CD1c-positive myeloid dendritic cell (primary cell): Measurements from ENCODE around the gene CYP24A1.
"Not testable (repeated sequence)": the region's sequence is repeated elsewhere in the genome, so short reads cannot be mapped to it uniquely, and the experiment has no call there.

Experiments
- DNase-seq: peaks from one replicate; pipeline ENCODE4 v3.0.0-alpha.2; 2016; ENCODE audit errors: extremely low spot score

CYP24A1 gene

GRCh38 chr20:54133434-54134427, 40.1 kb downstream of the CYP24A1 start:
- no peak for DNase-seq

DNA sequence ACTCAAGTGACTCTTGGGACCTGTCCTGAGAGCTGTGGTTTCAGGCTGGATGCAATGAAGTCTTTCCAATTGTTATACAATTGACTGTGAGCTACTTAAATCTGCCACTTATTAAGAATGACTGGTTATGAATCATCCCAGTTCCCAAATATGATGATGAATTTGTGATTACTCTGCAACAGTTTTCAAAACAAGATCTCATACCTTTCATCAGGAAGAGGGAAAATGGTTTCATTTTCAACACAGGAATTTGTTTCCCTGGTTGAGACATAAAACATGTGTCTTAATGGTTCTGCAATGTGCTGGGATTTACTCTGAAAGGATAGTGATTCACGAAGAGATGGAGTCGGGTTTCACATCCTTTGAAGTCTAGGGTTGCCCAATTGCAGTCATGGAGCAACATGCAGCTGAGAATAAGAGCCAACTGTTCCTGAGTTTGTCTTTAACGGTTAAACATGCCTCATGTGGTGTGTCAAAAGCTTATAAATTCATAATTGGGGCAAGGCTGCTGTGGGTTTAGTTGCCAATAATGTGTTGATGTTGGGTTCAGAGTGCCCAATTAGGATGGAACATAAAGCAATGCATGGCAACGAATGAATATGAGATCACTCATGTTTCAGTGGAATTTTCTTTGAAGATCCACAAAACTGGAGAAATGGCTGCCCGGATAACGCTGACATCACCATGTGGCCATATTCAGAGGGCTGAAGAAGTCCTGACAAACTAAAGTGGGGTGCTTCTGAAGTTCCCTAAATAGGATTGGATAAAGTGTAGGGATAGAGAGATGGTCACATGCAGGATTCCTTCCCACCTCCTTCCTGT, 41.0 kb downstream of the CYP24A1 start:
- DNase-seq = peak; percentile 92

DNA sequence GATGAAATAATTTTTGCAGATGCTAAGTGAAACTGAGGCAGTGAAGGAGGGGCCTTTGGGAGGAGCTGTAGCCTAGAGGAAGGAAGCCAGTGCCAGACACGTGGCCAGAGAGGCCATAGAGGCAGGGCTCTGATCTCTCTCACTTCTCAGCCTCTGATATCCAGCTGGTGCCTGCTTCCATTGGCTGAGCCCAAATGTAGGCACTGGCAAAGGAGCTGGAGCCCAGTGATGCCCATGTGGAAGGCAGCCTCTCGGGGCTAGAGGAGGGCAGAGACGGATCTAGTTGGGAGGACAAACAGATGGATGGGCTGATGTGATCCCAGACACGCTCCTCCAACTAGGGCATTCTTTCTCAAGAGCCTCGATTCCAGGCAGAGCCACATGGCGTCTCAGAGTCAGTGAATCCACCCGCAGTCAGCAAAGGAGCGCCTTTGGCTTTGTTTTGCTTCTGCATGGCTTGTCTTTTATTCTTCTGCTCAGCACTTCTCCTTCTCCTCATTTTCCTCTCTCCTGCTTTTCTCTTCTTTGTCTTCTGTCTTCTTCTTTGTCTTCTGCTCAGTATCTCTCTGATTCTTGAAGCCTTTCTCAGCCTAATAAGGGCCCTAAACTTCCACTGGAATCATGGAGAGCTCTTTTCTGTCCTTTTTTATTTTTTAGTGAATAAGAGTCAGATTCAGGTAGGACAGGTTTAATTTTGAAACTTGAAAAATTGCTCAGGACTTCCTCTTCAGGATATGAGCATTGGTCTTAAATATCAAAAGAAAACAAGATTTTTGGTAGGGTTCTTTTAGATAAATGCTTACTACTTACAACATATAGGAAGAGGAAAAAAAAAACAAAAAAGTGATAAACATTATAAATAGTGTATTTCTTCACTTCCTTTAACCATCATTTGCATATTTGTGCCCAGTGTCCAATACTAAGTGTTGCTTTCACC, 41.8 kb downstream of the CYP24A1 start:
- DNase-seq = no peak

DNA sequence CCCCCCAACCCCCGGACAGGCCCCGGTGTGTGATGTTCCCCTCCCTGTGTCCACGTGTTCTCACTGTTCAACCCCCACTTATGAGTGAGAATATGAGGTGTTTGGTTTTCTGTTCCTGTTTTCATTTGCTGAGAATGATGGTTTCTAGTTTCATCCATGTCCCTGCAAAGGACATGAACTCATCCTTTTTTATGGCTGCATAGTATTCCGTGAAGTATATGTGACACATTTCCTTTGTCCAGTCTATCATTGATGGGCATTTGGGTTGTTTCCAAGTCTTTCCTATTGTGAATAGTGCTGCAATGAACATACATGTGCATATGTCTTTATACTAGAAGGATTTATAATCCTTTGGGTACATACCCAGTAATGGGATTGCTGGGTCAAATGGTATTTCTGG, 42.7 kb downstream of the CYP24A1 start:
- not testable (repeated sequence) for DNase-seq

- DNase-seq = no peak
Observed at GRCh38 chr20:54129350-54129749, 44.4 kb downstream of the CYP24A1 start.

GRCh38 chr20:54127855-54128574, 45.8 kb downstream of the CYP24A1 start:
- DNase-seq = no peak

- no peak for DNase-seq
Observed at GRCh38 chr20:54126806-54127655, 46.8 kb downstream of the CYP24A1 start.

- not testable (repeated sequence) for DNase-seq
Observed at GRCh38 chr20:54126328-54126727, 47.5 kb downstream of the CYP24A1 start.

GRCh38 chr20:54123587-54124180, 50.1 kb downstream of the CYP24A1 start:
- peak; percentile 61 for DNase-seq

- no peak for DNase-seq
Observed at GRCh38 chr20:54122681-54123586, 50.9 kb downstream of the CYP24A1 start.

GRCh38 chr20:54122189-54122588, 51.6 kb downstream of the CYP24A1 start:
- peak; percentile 77 for DNase-seq

DNA sequence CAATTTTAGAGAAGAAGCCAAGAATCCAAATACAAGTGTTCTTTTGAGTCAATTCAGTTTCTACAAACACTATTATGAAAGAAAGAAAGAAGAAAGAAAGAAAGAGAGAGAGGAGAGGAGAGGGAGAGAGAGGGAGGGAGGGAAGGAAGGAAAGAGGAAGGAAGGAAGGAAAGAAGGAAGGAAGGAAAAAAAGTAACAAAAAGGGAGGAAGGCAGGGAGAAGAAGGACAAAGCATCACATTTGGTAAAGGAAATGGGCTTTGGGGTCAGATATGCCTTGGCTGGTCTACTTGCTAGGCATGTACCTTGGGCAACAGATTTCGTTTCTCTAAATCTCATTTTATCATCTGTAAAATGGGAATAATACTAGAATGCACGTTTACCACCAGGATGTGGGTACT, 54.0 kb downstream of the CYP24A1 start:
- DNase-seq = no peak

GRCh38 chr20:54118220-54119001, 55.4 kb downstream of the CYP24A1 start:
- no peak for DNase-seq

- no peak for DNase-seq
Observed at GRCh38 chr20:54116550-54117235, 57.1 kb downstream of the CYP24A1 start.

DNA sequence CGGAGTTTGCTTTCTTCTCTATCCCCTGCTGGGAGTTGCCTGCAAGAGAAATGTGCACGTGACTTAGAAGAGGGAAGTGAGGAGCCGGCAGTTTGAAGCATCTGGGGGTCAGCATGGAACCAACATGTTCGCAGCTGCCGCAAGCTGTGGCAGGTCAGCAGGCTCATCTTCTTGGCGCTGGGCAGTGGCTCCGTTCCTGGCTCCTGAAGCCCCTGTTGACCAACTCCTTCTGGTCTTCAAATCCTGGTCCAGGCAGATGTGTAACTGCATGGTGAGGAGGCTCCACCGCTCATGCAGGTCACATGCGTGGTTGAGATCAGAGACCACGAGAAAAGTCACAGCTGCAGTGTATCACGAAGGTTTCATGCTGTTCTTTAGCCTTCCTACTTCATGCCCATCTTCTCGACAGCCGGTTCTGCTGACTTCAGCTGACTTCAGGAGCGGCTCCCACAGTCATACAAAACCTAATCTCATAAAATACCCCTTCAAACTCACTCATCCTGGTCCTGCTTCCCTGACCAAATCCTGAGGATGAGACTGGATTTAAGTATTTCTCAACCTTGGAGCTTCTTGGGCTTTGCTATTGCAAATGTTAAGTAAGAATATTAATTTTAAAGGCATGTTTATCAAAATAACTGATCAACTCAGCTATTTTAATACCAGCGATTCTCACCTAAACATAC, 58.5 kb downstream of the CYP24A1 start:
- peak; percentile 53 for DNase-seq

DNA sequence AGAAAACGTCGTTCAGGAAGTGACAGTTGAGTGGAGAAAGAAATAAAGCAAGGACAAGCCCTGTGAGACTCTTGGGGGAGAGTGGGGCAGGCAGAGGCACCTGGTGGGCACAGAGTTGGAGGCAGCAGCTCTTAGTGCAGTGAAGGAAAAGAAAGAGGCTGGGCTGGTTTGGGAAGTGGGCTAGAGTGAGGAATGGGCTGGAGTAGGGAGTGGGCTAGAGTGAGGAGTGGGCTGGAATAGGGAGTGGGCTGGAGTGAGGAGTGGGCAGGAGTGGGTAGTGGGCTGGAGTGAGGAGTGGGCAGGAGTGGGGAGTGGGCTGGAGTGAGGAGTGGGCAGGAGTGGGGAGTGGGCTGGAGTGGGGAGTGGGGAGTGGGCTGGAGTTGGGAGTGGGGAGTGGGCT, 59.7 kb downstream of the CYP24A1 start:
- DNase-seq = no peak
